ENCODE results near the gene RPL19.

Gene RPL19

GRCh38 chr17:39173080-39173479 lies 27.0 kb upstream of the RPL19 start:
- H3K9me3 ChIP-seq (ENCODE audit: insufficient read depth, low read length, severe bottlenecking), result no peaks in the 10 kb centered on the region
- H2AFZ ChIP-seq (ENCODE audit: low read depth, low read length), result no peak overlapping the region
- peak overlapping the region; percentile 50 for H3K9ac ChIP-seq (ENCODE audit: low read depth, low read length)
- ATAC-seq (ENCODE audit: insufficient read depth, low read depth), result peak; percentile 66
- peak; percentile 86 for DNase-seq
- no peaks in the 10 kb centered on the region for H3K27me3 ChIP-seq (ENCODE audit: insufficient read depth, low read length, poor library complexity)
- H4K20me1 ChIP-seq (ENCODE audit: insufficient read depth, low read length), result no peaks in the 10 kb centered on the region
- peaks cover 31% of the 10 kb centered on the region for H3K36me3 ChIP-seq (ENCODE audit: insufficient read depth, low read length)
- TF ChIP-seq CTCF (IDR thresholded peaks at IDR 0.05; ENCODE audit: borderline replicate concordance, extremely low read depth, low read length, poor library complexity, severe bottlenecking), result no peak
- TF ChIP-seq EZH2 (IDR thresholded peaks at IDR 0.05; ENCODE audit: borderline replicate concordance, low read depth, low read length, severe bottlenecking), result no peak
- H3K4me3 ChIP-seq (ENCODE audit: low read depth in 1 of 2, low read length in 2 of 2), result peak overlapping the region in 1 of 2 experiments; percentile 24; a peak in 2 of 4 replicates
- H3K4me2 ChIP-seq (ENCODE audit: insufficient read depth, low read length), result peak overlapping the region; percentile 55
- no peaks in the 10 kb centered on the region for H3K79me2 ChIP-seq (ENCODE audit: insufficient read depth, low read length)
- H3K4me1 ChIP-seq (ENCODE audit: insufficient read depth, low read length), result peaks cover 70% of the 10 kb centered on the region
- H3K27ac ChIP-seq (ENCODE audit: low read length), result peak overlapping the region; percentile 97

DNA sequence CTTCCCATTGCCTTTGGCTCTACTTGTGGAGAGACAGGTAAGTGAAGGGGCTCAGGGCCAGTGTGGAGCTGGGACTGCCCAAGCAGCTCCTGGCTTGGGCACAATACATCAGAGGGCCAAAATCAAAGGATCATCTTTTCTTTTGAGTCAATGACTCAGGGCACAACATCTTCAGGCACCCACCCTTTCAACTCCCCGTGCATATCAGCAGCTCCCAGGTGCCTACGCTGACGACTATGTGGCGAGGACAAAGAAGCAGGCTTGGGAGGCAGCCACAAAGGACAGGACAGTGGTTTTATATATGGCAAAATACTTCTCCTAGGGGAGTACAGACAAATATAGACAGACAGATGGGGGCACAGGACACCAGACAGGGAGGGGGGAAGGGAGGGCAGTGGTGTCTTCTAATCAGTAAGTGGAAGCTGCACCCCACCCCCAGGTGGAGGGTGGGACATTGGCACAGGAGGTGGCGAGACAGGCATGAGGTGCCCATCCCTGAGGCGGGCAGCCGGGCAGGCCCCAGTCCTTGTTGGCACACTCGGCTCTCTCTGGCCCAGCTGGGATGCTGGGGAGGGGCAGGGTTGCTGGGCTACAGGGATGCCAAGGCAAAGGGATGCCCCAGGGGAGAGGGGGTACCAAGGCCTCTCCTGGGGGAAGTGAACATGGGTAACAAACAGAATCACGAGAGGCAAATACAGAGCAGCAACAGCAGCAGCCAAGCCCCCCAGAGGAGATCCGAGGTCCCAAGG lies 26.4 kb upstream of the RPL19 start:
- peak overlapping the region in 1 of 2 experiments; percentile 24; a peak in 2 of 4 replicates for H3K4me3 ChIP-seq (ENCODE audit: low read depth in 1 of 2, low read length in 2 of 2)
- DNase-seq (peak; percentile 70), ATAC-seq (ENCODE audit: insufficient read depth, low read depth) (peak; percentile 52)
- H3K4me1 ChIP-seq (ENCODE audit: insufficient read depth, low read length), result peaks cover 64% of the 10 kb centered on the region
- peak overlapping the region; percentile 55 for H3K4me2 ChIP-seq (ENCODE audit: insufficient read depth, low read length)
- H3K79me2 ChIP-seq (ENCODE audit: insufficient read depth, low read length), result no peaks in the 10 kb centered on the region
- H2AFZ ChIP-seq (ENCODE audit: low read depth, low read length), result no peak overlapping the region
- TF ChIP-seq EZH2 (IDR thresholded peaks at IDR 0.05; ENCODE audit: borderline replicate concordance, low read depth, low read length, severe bottlenecking) (no peak), CTCF (IDR thresholded peaks at IDR 0.05; ENCODE audit: borderline replicate concordance, extremely low read depth, low read length, poor library complexity, severe bottlenecking) (no peak)
- peaks cover 35% of the 10 kb centered on the region for H3K36me3 ChIP-seq (ENCODE audit: insufficient read depth, low read length)
- peak overlapping the region; percentile 50 for H3K9ac ChIP-seq (ENCODE audit: low read depth, low read length)
- no peaks in the 10 kb centered on the region for H3K9me3 ChIP-seq (ENCODE audit: insufficient read depth, low read length, severe bottlenecking)
- H3K27me3 ChIP-seq (ENCODE audit: insufficient read depth, low read length, poor library complexity), result no peaks in the 10 kb centered on the region
- H3K27ac ChIP-seq (ENCODE audit: low read length), result peak overlapping the region; percentile 97
- H4K20me1 ChIP-seq (ENCODE audit: insufficient read depth, low read length), result no peaks in the 10 kb centered on the region

- Histone ChIP-seq H3K4me3 (ENCODE audit: low read depth in 1 of 2, low read length in 2 of 2) (no peak overlapping the region), H3K79me2 (ENCODE audit: insufficient read depth, low read length) (no peaks in the 10 kb centered on the region), H3K9ac (ENCODE audit: low read depth, low read length) (0 out of 2 replicates have a peak overlapping the region, but pooled peaks have one; percentile 50), H3K27me3 (ENCODE audit: insufficient read depth, low read length, poor library complexity) (no peaks in the 10 kb centered on the region), H3K27ac (ENCODE audit: low read length) (peak overlapping the region; percentile 97), H3K4me1 (ENCODE audit: insufficient read depth, low read length) (peaks cover 52% of the 10 kb centered on the region), H3K9me3 (ENCODE audit: insufficient read depth, low read length, severe bottlenecking) (no peaks in the 10 kb centered on the region), H4K20me1 (ENCODE audit: insufficient read depth, low read length) (no peaks in the 10 kb centered on the region), H2AFZ (ENCODE audit: low read depth, low read length) (no peak overlapping the region), H3K4me2 (ENCODE audit: insufficient read depth, low read length) (no peak overlapping the region; the same call in 1 of the 2 replicates), H3K36me3 (ENCODE audit: insufficient read depth, low read length) (peaks cover 42% of the 10 kb centered on the region)
- ATAC-seq (ENCODE audit: insufficient read depth, low read depth) (peak; percentile 67), DNase-seq (peak; percentile 86)
- no peak for TF ChIP-seq EZH2 (IDR thresholded peaks at IDR 0.05; ENCODE audit: borderline replicate concordance, low read depth, low read length, severe bottlenecking)
- peak; percentile 96 for TF ChIP-seq CTCF (IDR thresholded peaks at IDR 0.05; ENCODE audit: borderline replicate concordance, extremely low read depth, low read length, poor library complexity, severe bottlenecking)
Observed at GRCh38 chr17:39174920-39175694, 25.0 kb upstream of the RPL19 start.
